Liver (tissue), 9 donors: ENCODE measurements around the gene LMF1. TPM values are rescaled to one million over a fixed set of nuclear protein-coding genes. Genes with fewer than 3 reads are reported as not detected.

Experiments
- DNase-seq: peaks from one replicate; pipeline ENCODE4 v3.0.0-alpha.2; 2017; ENCODE audit warnings: low spot score
- H3K27ac ChIP-seq, 2 donors: one replicate each; pipeline ENCODE4 v1.7.0; 2013; ENCODE audit warnings: inconsistent platforms in 2 of 2, low read length in 2 of 2, control low read depth in 1 of 2, low read depth in 1 of 2, mild to moderate bottlenecking in 1 of 2
- H3K27me3 ChIP-seq, 4 donors: one replicate each; pipeline versions ENCODE4 v1.6.1 to v1.7.0; 2013; ENCODE audit warnings: low read length in 3 of 4, inconsistent platforms in 1 of 4, mild to moderate bottlenecking in 1 of 4, moderate library complexity in 1 of 4; ENCODE audit not compliant: control insufficient read depth in 4 of 4, insufficient read depth in 4 of 4
- H3K36me3 ChIP-seq, 4 donors: one replicate each; pipeline versions ENCODE4 v1.6.1 to v1.7.0; 2013; ENCODE audit warnings: low read length in 3 of 4, mild to moderate bottlenecking in 3 of 4, low read depth in 1 of 4, moderate library complexity in 1 of 4; ENCODE audit not compliant: control insufficient read depth in 4 of 4, insufficient read depth in 3 of 4
- H3K4me1 ChIP-seq, 4 donors: one replicate each; pipeline versions ENCODE4 v1.6.1 to v1.7.0; 2013; ENCODE audit warnings: low read length in 3 of 4, mild to moderate bottlenecking in 3 of 4, moderate library complexity in 1 of 4; ENCODE audit not compliant: control insufficient read depth in 4 of 4, insufficient read depth in 4 of 4
- H3K4me3 ChIP-seq, 3 donors: one replicate each; pipeline versions ENCODE4 v1.6.1 to v1.7.0; 2013; ENCODE audit warnings: low read length in 3 of 3, control low read depth in 1 of 3, low read depth in 1 of 3, mild to moderate bottlenecking in 1 of 3
- H3K9ac ChIP-seq, 2 donors: one replicate each; pipeline ENCODE4 v1.7.0; 2013; ENCODE audit warnings: low read length in 2 of 2, mild to moderate bottlenecking in 2 of 2, moderate library complexity in 2 of 2, control low read depth in 1 of 2, low read depth in 1 of 2
- H3K9me3 ChIP-seq, 4 donors: one replicate each; pipeline versions ENCODE4 v1.6.1 to v1.7.0; 2013; ENCODE audit warnings: low read length in 3 of 4; ENCODE audit not compliant: control insufficient read depth in 4 of 4
- EGR1 ChIP-seq, 2 donors: IDR thresholded peaks; 2 replicates each; pipeline ENCODE4 v1.6.1; 2016 to 2018; ENCODE audit warnings: antibody characterized with exemption in 2 of 2, low read depth in 2 of 2
- FOXA2 ChIP-seq: IDR thresholded peaks from 2 replicates; pipeline ENCODE4 v1.6.1; 2016; ENCODE audit warnings: antibody characterized with exemption
- GABPA ChIP-seq, 2 donors: IDR thresholded peaks in 1 of 2; conservative IDR thresholded peaks in 1 of 2; 2 replicates each; pipeline ENCODE4 v1.6.1; 2016; ENCODE audit warnings: antibody characterized with exemption in 2 of 2, mild to moderate bottlenecking in 1 of 2, moderate library complexity in 1 of 2
- HNF4A ChIP-seq, 2 donors: conservative IDR thresholded peaks; 2 replicates each; pipeline ENCODE4 v1.6.1; 2016; ENCODE audit warnings: antibody characterized with exemption in 2 of 2, mild to moderate bottlenecking in 2 of 2
- HNF4G ChIP-seq: IDR thresholded peaks from 2 replicates; pipeline ENCODE4 v1.6.1; 2016; ENCODE audit warnings: antibody characterized with exemption
- JUND ChIP-seq, 2 donors: IDR thresholded peaks; 2 replicates each; pipeline ENCODE4 v1.6.1; 2016; ENCODE audit warnings: antibody characterized with exemption in 2 of 2
- NR2F2 ChIP-seq: IDR thresholded peaks from 2 replicates; pipeline ENCODE4 v1.6.1; 2016; ENCODE audit warnings: antibody characterized with exemption
- RAD21 ChIP-seq, 2 donors: IDR thresholded peaks; 2 replicates each; pipeline ENCODE4 v1.6.1; 2016; ENCODE audit warnings: antibody characterized with exemption in 2 of 2, mild to moderate bottlenecking in 2 of 2
- RXRA ChIP-seq, 2 donors: IDR thresholded peaks; 2 replicates each; pipeline ENCODE4 v1.6.1; 2017 to 2018; ENCODE audit warnings: antibody characterized with exemption in 2 of 2, mild to moderate bottlenecking in 1 of 2
- SP1 ChIP-seq: IDR thresholded peaks from 2 replicates; pipeline ENCODE4 v1.6.1; 2018; ENCODE audit warnings: antibody characterized with exemption, mild to moderate bottlenecking
- TAF1 ChIP-seq: conservative IDR thresholded peaks from 2 replicates; pipeline ENCODE4 v1.6.1; 2016; ENCODE audit warnings: antibody characterized with exemption, mild to moderate bottlenecking
- WGBS: extraction: QIAGEN DNeasy Blood & Tissue Kit; methylation state at CpG from one replicate; pipeline ENCODE4 v1.1.7; 2013; 5-methylcytosine and 5-hydroxymethylcytosine counted together
- polyA plus RNA-seq, 2 donors: library from polyadenylated mRNA; stranded (reverse) in 1 of 2; unstranded in 1 of 2; fragments of 200-250 nt in 1 of 2; fragments of >200 nt in 1 of 2; fragmentation: Nextera tagmentation in 1 of 2; extraction: Ambion mirVana in 1 of 2; gene quantifications; one replicate each; pipeline versions ENCODE4 v1.2.1 to v1.2.3, GENCODE V29; 2013 to 2015
- total RNA-seq, 2 donors: library from RNA; depleted of rRNA; stranded (reverse); fragments of >200 nt; gene quantifications; one replicate each; pipeline ENCODE4 v1.2.3, GENCODE V29; 2014
- TF ChIP-seq, protein P1 (sequence below): IDR thresholded peaks from 2 replicates; pipeline ENCODE4 v1.6.1; 2016; ENCODE audit warnings: antibody characterized with exemption
- TF ChIP-seq, protein P2 (sequence below): IDR thresholded peaks from 2 replicates; pipeline ENCODE4 v1.6.1; 2016; ENCODE audit warnings: antibody characterized with exemption, mild to moderate bottlenecking
- TF ChIP-seq, protein P3 (sequence below): IDR thresholded peaks from 2 replicates; pipeline ENCODE4 v1.6.1; 2016; ENCODE audit warnings: antibody characterized with exemption
- TF ChIP-seq, protein P4 (sequence below): IDR thresholded peaks from 2 replicates; pipeline ENCODE4 v1.6.1; 2016; ENCODE audit warnings: antibody characterized with exemption
- TF ChIP-seq, protein P5 (sequence below): fragments of 150-350 bp; IDR thresholded peaks from 2 replicates; pipeline ENCODE4 v1.5.1; 2017; ENCODE audit warnings: improper control_type of control experiment, low read depth, low read length; ENCODE audit not compliant: missing input control
- donor health status: healthy.
- donor health status: healthy.
- donor health status: healthy.
- donor health status: healthy.
- donor health status: healthy.

The LMF1 gene
- total and polyA plus RNA-seq, 4 donors = 8.8 to 24.3 (median 12.6) TPM

DNA sequence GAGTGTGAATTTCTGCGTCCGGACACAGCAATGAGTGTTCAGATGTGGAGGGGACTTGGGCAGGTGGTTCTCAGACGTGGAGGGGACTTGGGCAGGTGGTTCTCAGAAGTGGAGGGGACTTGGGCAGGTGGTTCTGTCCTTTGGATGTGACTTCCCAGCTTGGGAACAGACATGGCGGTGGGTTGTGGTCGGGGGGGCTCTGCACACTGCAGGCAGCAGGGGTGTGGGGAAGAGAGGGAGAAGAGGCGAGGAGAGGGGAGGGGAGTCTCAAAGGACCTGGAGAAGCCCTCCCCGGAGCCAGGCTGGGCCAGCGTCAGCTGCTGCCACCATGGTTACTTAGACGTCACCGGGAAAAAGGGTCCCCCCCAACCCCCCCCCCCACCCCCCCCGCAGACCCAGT, 20.6 kb upstream of the LMF1 start:
- H3K27me3 ChIP-seq = no peaks in the 10 kb centered on the region
- no peak for DNase-seq
- WGBS = 71% methylated on average over 11 of the region's 11 CpGs
- no peak overlapping the region for H3K27ac ChIP-seq
- no peaks in the 10 kb centered on the region for H3K36me3 ChIP-seq
- no peak for TF ChIP-seq GABPA (IDR thresholded peaks at IDR 0.05 in 1 of 2, conservative IDR thresholded peaks at IDR 0.05 in 1 of 2)
- TF ChIP-seq EGR1 (IDR thresholded peaks at IDR 0.05; ENCODE audit: low read depth in 2 of 2) = no peak
- no peak for TF ChIP-seq JUND (IDR thresholded peaks at IDR 0.05)
- TF ChIP-seq, protein P1, sequence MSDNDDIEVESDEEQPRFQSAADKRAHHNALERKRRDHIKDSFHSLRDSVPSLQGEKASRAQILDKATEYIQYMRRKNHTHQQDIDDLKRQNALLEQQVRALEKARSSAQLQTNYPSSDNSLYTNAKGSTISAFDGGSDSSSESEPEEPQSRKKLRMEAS = no peak
- no peak for TF ChIP-seq FOXA2
- TF ChIP-seq, protein P2, sequence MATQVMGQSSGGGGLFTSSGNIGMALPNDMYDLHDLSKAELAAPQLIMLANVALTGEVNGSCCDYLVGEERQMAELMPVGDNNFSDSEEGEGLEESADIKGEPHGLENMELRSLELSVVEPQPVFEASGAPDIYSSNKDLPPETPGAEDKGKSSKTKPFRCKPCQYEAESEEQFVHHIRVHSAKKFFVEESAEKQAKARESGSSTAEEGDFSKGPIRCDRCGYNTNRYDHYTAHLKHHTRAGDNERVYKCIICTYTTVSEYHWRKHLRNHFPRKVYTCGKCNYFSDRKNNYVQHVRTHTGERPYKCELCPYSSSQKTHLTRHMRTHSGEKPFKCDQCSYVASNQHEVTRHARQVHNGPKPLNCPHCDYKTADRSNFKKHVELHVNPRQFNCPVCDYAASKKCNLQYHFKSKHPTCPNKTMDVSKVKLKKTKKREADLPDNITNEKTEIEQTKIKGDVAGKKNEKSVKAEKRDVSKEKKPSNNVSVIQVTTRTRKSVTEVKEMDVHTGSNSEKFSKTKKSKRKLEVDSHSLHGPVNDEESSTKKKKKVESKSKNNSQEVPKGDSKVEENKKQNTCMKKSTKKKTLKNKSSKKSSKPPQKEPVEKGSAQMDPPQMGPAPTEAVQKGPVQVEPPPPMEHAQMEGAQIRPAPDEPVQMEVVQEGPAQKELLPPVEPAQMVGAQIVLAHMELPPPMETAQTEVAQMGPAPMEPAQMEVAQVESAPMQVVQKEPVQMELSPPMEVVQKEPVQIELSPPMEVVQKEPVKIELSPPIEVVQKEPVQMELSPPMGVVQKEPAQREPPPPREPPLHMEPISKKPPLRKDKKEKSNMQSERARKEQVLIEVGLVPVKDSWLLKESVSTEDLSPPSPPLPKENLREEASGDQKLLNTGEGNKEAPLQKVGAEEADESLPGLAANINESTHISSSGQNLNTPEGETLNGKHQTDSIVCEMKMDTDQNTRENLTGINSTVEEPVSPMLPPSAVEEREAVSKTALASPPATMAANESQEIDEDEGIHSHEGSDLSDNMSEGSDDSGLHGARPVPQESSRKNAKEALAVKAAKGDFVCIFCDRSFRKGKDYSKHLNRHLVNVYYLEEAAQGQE = no peak
- TF ChIP-seq TAF1 = no peak
- no peak for TF ChIP-seq HNF4G
- TF ChIP-seq HNF4A (conservative IDR thresholded peaks at IDR 0.05) = no peak
- no peak for TF ChIP-seq RXRA (IDR thresholded peaks at IDR 0.05)
- H3K9ac ChIP-seq = no peak overlapping the region
- H3K4me1 ChIP-seq = no peaks in the 10 kb centered on the region
- peaks cover 0 to 10% (median 2%) of the 10 kb centered on the region in 4 donors for H3K9me3 ChIP-seq
- H3K4me3 ChIP-seq = no peak overlapping the region

DNA sequence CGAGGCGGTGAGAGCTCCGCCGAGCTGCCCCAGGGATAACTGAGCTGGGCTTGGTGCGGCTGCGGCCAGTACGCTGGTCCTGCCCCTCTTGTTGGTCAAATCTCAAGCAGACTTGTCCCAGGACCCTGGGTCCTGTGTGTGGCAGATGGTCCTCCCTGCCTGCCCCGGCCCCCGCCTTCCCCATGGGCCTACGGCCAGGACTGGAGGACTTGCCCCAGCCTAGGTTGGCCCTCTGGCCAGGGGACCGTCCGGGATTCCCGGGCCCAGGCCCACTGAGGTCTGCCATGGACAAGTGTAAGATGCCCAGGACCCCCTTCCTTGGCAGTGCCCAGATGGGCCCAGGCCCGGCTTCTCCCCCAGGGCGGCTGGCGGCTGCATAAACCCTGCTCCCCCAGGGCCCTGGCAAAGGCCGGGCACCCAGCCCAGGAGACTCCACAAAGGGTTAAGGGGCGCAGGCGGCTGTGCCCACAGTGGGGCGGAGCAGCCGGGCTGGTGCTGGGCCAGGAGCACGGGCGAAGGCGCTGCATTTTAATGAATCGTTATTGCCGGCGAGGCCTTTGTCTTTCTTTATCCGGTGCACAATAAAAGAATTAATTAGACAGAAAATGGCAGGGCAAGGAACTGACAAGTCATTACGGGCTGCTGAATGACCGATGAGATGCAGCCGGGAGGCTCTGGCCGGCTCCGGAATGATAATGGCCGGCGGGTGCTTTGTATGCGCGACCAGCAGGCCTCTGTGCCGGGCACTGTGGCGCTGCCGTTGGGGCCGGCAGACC, 19.9 kb upstream of the LMF1 start:
- Histone ChIP-seq H3K27ac (no peak overlapping the region), H3K9me3 (peaks cover 0 to 7% (median 2%) of the 10 kb centered on the region in 4 donors), H3K4me3 (no peak overlapping the region), H3K4me1 (no peaks in the 10 kb centered on the region), H3K9ac (no peak overlapping the region), H3K27me3 (no peaks in the 10 kb centered on the region), H3K36me3 (no peaks in the 10 kb centered on the region)
- 87% methylated on average over 41 of the region's 41 CpGs for WGBS
- TF ChIP-seq RXRA (IDR thresholded peaks at IDR 0.05) (no peak), FOXA2 (no peak), EGR1 (IDR thresholded peaks at IDR 0.05; ENCODE audit: low read depth in 2 of 2) (no peak), JUND (IDR thresholded peaks at IDR 0.05) (no peak), RAD21 (IDR thresholded peaks at IDR 0.05) (no peak), TAF1 (no peak), SP1 (no peak), NR2F2 (no peak)
- TF ChIP-seq, protein P2 = no peak
- TF ChIP-seq, protein P3, sequence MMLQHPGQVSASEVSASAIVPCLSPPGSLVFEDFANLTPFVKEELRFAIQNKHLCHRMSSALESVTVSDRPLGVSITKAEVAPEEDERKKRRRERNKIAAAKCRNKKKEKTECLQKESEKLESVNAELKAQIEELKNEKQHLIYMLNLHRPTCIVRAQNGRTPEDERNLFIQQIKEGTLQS = no peak
- TF ChIP-seq, protein P4, sequence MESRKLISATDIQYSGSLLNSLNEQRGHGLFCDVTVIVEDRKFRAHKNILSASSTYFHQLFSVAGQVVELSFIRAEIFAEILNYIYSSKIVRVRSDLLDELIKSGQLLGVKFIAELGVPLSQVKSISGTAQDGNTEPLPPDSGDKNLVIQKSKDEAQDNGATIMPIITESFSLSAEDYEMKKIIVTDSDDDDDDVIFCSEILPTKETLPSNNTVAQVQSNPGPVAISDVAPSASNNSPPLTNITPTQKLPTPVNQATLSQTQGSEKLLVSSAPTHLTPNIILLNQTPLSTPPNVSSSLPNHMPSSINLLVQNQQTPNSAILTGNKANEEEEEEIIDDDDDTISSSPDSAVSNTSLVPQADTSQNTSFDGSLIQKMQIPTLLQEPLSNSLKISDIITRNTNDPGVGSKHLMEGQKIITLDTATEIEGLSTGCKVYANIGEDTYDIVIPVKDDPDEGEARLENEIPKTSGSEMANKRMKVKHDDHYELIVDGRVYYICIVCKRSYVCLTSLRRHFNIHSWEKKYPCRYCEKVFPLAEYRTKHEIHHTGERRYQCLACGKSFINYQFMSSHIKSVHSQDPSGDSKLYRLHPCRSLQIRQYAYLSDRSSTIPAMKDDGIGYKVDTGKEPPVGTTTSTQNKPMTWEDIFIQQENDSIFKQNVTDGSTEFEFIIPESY = no peak
- TF ChIP-seq, protein P5, sequence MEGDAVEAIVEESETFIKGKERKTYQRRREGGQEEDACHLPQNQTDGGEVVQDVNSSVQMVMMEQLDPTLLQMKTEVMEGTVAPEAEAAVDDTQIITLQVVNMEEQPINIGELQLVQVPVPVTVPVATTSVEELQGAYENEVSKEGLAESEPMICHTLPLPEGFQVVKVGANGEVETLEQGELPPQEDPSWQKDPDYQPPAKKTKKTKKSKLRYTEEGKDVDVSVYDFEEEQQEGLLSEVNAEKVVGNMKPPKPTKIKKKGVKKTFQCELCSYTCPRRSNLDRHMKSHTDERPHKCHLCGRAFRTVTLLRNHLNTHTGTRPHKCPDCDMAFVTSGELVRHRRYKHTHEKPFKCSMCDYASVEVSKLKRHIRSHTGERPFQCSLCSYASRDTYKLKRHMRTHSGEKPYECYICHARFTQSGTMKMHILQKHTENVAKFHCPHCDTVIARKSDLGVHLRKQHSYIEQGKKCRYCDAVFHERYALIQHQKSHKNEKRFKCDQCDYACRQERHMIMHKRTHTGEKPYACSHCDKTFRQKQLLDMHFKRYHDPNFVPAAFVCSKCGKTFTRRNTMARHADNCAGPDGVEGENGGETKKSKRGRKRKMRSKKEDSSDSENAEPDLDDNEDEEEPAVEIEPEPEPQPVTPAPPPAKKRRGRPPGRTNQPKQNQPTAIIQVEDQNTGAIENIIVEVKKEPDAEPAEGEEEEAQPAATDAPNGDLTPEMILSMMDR = no peak
- no peak for DNase-seq
